ENCODE data around the gene ST6GALNAC1. TPM values are rescaled to one million over a fixed set of nuclear protein-coding genes. Genes with fewer than 3 reads are reported as not detected.

ST6GALNAC1 gene
- total and polyA plus RNA-seq, 5 donors from 2014 or later = 0.33 to 8.5 (median 2.6) TPM

DNA sequence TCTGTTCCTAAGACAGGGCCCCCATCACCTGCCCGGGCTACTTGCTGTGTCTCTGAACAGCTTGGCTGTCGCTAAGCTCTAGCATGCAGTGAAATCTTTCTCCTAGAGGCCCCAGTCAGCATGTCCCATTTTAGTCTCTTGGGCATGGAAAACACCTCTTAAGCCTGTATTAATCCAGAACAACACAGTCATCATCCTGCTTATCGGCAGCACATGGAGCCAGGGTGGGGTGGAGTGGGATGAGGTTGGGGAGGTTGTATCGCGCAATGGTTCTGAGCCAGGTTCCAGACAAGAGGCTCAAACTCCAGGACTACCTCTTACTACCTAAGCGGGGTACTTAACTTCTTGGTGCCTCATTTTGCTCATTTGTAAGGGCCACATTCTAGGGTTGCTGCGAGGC is 65.7 kb downstream of the ST6GALNAC1 start:
- Mint-ChIP-seq H3K4me3 (no peak overlapping the region), H3K36me3 (peaks cover 2% of the 10 kb centered on the region), H3K9me3 (no peaks in the 10 kb centered on the region), H3K27me3 (peaks cover 22% of the 10 kb centered on the region), H3K4me1 (peaks cover 0 to 4% (median 0%) of the 10 kb centered on the region in 4 donors), H3K27ac (no peak overlapping the region)
- Histone ChIP-seq H3K4me3 (ENCODE audit: low read depth, low read length) (no peak overlapping the region), H3K36me3 (ENCODE audit: control insufficient read depth, insufficient read depth, low read length) (no peaks in the 10 kb centered on the region), H3K27me3 (ENCODE audit: control insufficient read depth, insufficient read depth, low read length) (no peaks in the 10 kb centered on the region), H3K9me3 (ENCODE audit: control insufficient read depth in 2 of 2, low read length in 2 of 2) (no peaks in the 10 kb centered on the region), H3K4me1 (ENCODE audit: control insufficient read depth, insufficient read depth, low read length, poor library complexity, severe bottlenecking) (no peaks in the 10 kb centered on the region), H3K27ac (ENCODE audit: insufficient read depth, low read length, poor library complexity, severe bottlenecking) (no peak overlapping the region)
- DNase-seq (no peak), ATAC-seq (ENCODE audit: low read depth in 2 of 2) (no peak)

DNA sequence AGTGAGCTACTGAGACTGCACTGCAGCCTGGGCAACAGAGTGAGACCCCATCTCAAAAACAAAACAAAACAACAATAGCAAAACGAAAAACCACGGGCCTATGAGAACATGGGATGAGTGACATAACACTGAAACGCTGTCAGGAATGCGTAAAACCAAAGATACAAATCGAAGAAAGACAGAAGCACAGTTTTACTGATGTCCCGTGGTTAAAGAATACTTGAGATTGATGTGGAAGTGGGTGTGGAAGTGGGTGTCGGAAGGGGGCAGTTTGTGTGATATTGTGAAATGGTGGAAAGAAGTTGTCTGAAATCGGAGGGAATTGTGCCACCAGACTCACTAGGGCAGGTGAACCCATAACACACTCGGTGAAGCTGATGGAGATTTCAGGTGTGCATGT is 67.4 kb downstream of the ST6GALNAC1 start:
- Mint-ChIP-seq H3K4me1 (peaks cover 0 to 4% (median 0%) of the 10 kb centered on the region in 4 donors), H3K27ac (no peak overlapping the region), H3K36me3 (peaks cover 2% of the 10 kb centered on the region), H3K27me3 (peaks cover 12% of the 10 kb centered on the region), H3K9me3 (no peaks in the 10 kb centered on the region), H3K4me3 (no peak overlapping the region)
- ATAC-seq (ENCODE audit: low read depth in 2 of 2) (no peak), DNase-seq (no peak)
- Histone ChIP-seq H3K27me3 (ENCODE audit: control insufficient read depth, insufficient read depth, low read length) (no peaks in the 10 kb centered on the region), H3K9me3 (ENCODE audit: control insufficient read depth in 2 of 2, low read length in 2 of 2) (no peaks in the 10 kb centered on the region), H3K4me3 (ENCODE audit: low read depth, low read length) (no peak overlapping the region), H3K4me1 (ENCODE audit: control insufficient read depth, insufficient read depth, low read length, poor library complexity, severe bottlenecking) (no peaks in the 10 kb centered on the region), H3K27ac (ENCODE audit: insufficient read depth, low read length, poor library complexity, severe bottlenecking) (no peak overlapping the region), H3K36me3 (ENCODE audit: control insufficient read depth, insufficient read depth, low read length) (no peaks in the 10 kb centered on the region)

DNA sequence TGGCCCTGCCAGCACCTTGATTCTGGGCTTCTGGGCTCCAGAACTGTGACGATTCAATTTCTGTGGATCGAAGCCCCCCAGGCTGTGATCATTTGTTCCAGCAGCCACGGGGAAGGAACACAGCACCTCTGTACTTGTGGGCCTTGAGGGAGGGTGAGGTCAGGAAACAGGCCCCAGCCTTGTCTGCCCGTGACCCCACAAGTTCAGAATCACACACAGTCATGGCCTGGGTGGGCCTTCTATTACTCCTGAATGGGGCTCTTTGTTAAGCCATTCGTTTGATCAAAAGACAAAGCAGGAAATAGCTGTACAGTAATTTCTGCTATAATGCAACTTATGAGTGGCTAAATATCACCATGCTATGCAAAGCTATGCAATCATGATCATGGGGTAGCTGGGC is 68.0 kb downstream of the ST6GALNAC1 start:
- H3K4me1 ChIP-seq (ENCODE audit: control insufficient read depth, insufficient read depth, low read length, poor library complexity, severe bottlenecking) = no peaks in the 10 kb centered on the region
- no peak overlapping the region for H3K4me3 ChIP-seq (ENCODE audit: low read depth, low read length)
- no peak overlapping the region for H3K4me3 Mint-ChIP-seq
- no peaks in the 10 kb centered on the region for H3K36me3 ChIP-seq (ENCODE audit: control insufficient read depth, insufficient read depth, low read length)
- H3K27me3 ChIP-seq (ENCODE audit: control insufficient read depth, insufficient read depth, low read length) = no peaks in the 10 kb centered on the region
- no peaks in the 10 kb centered on the region for H3K9me3 ChIP-seq (ENCODE audit: control insufficient read depth in 2 of 2, low read length in 2 of 2)
- peaks cover 12% of the 10 kb centered on the region for H3K27me3 Mint-ChIP-seq
- ATAC-seq (ENCODE audit: low read depth in 2 of 2) (no peak), DNase-seq (no peak)
- H3K27ac ChIP-seq (ENCODE audit: insufficient read depth, low read length, poor library complexity, severe bottlenecking) = no peak overlapping the region
- H3K27ac Mint-ChIP-seq = no peak overlapping the region
- peaks cover 2% of the 10 kb centered on the region for H3K36me3 Mint-ChIP-seq
- H3K9me3 Mint-ChIP-seq = no peaks in the 10 kb centered on the region
- H3K4me1 Mint-ChIP-seq = peaks cover 0 to 4% (median 0%) of the 10 kb centered on the region in 4 donors

Other genes starting within 250 kb of the ST6GALNAC1 start
- gene UBE2O, start 190.6 kb downstream of the ST6GALNAC1 start, total RNA-seq = 34.3 TPM
- 1 to 10 TPM; 3.1 to 9.0 (median 6.4) TPM for gene UBE2O, start 190.6 kb downstream of the ST6GALNAC1 start, polyA plus RNA-seq
- not detected for gene AANAT, start 176.2 kb downstream of the ST6GALNAC1 start, total RNA-seq
- not detected for gene AANAT, start 176.2 kb downstream of the ST6GALNAC1 start, polyA plus RNA-seq
- 23.8 TPM for gene RHBDF2, start 142.3 kb downstream of the ST6GALNAC1 start, total RNA-seq
- 1 to 10 TPM; 2.5 to 4.5 (median 3.5) TPM for gene RHBDF2, start 142.3 kb downstream of the ST6GALNAC1 start, polyA plus RNA-seq
- not detected for gene CYGB, start 106.0 kb downstream of the ST6GALNAC1 start, total RNA-seq
- gene CYGB, start 106.0 kb downstream of the ST6GALNAC1 start, polyA plus RNA-seq = not detected
- gene PRCD, start 103.7 kb downstream of the ST6GALNAC1 start, total RNA-seq = not detected
- under 1 TPM in 1 of 4 donors, not detected in 3; 0.52 TPM for gene PRCD, start 103.7 kb downstream of the ST6GALNAC1 start, polyA plus RNA-seq
- 0.39 TPM for gene ST6GALNAC2, start 57.9 kb downstream of the ST6GALNAC1 start, total RNA-seq
- under 1 TPM in 2 of 4 donors, not detected in 2; 0.08 to 0.13 TPM for gene ST6GALNAC2, start 57.9 kb downstream of the ST6GALNAC1 start, polyA plus RNA-seq
- gene MXRA7, start 67.2 kb upstream of the ST6GALNAC1 start, total RNA-seq = 5.0 TPM
- gene MXRA7, start 67.2 kb upstream of the ST6GALNAC1 start, polyA plus RNA-seq = 1 to 10 TPM; 2.2 to 8.8 (median 5.4) TPM
- gene JMJD6, start 82.8 kb upstream of the ST6GALNAC1 start, total RNA-seq = 124 TPM
- gene JMJD6, start 82.8 kb upstream of the ST6GALNAC1 start, polyA plus RNA-seq = 10 to 100 TPM; 21.0 to 38.3 (median 33.6) TPM
- 44.1 TPM for gene METTL23, start 83.1 kb upstream of the ST6GALNAC1 start, total RNA-seq
- gene METTL23, start 83.1 kb upstream of the ST6GALNAC1 start, polyA plus RNA-seq = 100 to 1,000 TPM; 130 to 175 (median 162) TPM
- gene SRSF2, start 93.6 kb upstream of the ST6GALNAC1 start, total RNA-seq = 444 TPM
- 100 to 1,000 TPM in 1 of 4 donors, 10 to 100 TPM in 3; 86.0 to 113 (median 93.7) TPM for gene SRSF2, start 93.6 kb upstream of the ST6GALNAC1 start, polyA plus RNA-seq
- gene MFSD11, start 94.4 kb upstream of the ST6GALNAC1 start, total RNA-seq = 45.6 TPM
- 10 to 100 TPM; 22.3 to 38.5 (median 26.1) TPM for gene MFSD11, start 94.4 kb upstream of the ST6GALNAC1 start, polyA plus RNA-seq
- not detected for gene MGAT5B, start 224.6 kb upstream of the ST6GALNAC1 start, total RNA-seq
- gene MGAT5B, start 224.6 kb upstream of the ST6GALNAC1 start, polyA plus RNA-seq = not detected

Data from CD4-positive, CD25-positive, alpha-beta regulatory T cell (primary cell).